Subcutaneous abdominal adipose tissue (tissue), 5 donors: ENCODE results near the gene UAP1L1.

Experiments used
- H3K27ac ChIP-seq: one replicate; pipeline ENCODE4 v1.7.0; 2013; ENCODE audit warnings: low read depth, mild to moderate bottlenecking, inconsistent platforms, low read length, moderate library complexity
- H3K27me3 ChIP-seq, 5 donors: one replicate each; pipeline ENCODE4 v1.7.0; 2013; ENCODE audit warnings: low read length in 5 of 5, inconsistent platforms in 1 of 5; ENCODE audit not compliant: control insufficient read depth in 5 of 5, insufficient read depth in 4 of 5
- H3K36me3 ChIP-seq, 5 donors: one replicate each; pipeline ENCODE4 v1.7.0; 2013; ENCODE audit warnings: low read length in 5 of 5; ENCODE audit not compliant: control insufficient read depth in 5 of 5, insufficient read depth in 5 of 5
- H3K4me1 ChIP-seq, 5 donors: one replicate each; pipeline ENCODE4 v1.7.0; 2013; ENCODE audit warnings: low read length in 5 of 5, mild to moderate bottlenecking in 3 of 5, moderate library complexity in 1 of 5; ENCODE audit not compliant: control insufficient read depth in 5 of 5, insufficient read depth in 5 of 5
- H3K4me3 ChIP-seq, 5 donors: one replicate each; pipeline ENCODE4 v1.7.0; 2013; ENCODE audit warnings: low read length in 5 of 5, low read depth in 1 of 5
- H3K9ac ChIP-seq, 5 donors: one replicate each; pipeline ENCODE4 v1.7.0; 2013; ENCODE audit warnings: low read length in 5 of 5, mild to moderate bottlenecking in 4 of 5, moderate library complexity in 3 of 5
- H3K9me3 ChIP-seq, 5 donors: one replicate each; pipeline ENCODE4 v1.7.0; 2013; ENCODE audit warnings: low read length in 5 of 5; ENCODE audit not compliant: control insufficient read depth in 5 of 5
- donor health status: healthy.
- donor health status: healthy.
- donor health status: healthy.
- donor health status: healthy.
- donor health status: healthy.

The UAP1L1 gene

GRCh38 chr9:137049544-137050449, 27.5 kb upstream of the UAP1L1 start:
- no peak overlapping the region for H3K9ac ChIP-seq
- H3K9me3 ChIP-seq: no peaks in the 10 kb centered on the region
- peaks cover 3 to 40% (median 29%) of the 10 kb centered on the region in 5 donors for H3K4me1 ChIP-seq
- H3K27ac ChIP-seq: no peak overlapping the region
- H3K36me3 ChIP-seq: no peaks in the 10 kb centered on the region
- no peak overlapping the region for H3K4me3 ChIP-seq
- peaks cover 56 to 78% (median 66%) of the 10 kb centered on the region in 5 donors for H3K27me3 ChIP-seq

GRCh38 chr9:137050570-137050969, 26.7 kb upstream of the UAP1L1 start:
- Histone ChIP-seq H3K9ac (no peak overlapping the region), H3K4me1 (peaks cover 0 to 41% (median 29%) of the 10 kb centered on the region in 5 donors), H3K9me3 (no peaks in the 10 kb centered on the region), H3K27ac (no peak overlapping the region), H3K27me3 (peaks cover 52 to 80% (median 67%) of the 10 kb centered on the region in 5 donors), H3K4me3 (no peak overlapping the region), H3K36me3 (no peaks in the 10 kb centered on the region)

GRCh38 chr9:137051145-137051724, 26.1 kb upstream of the UAP1L1 start:
- H3K27ac ChIP-seq: no peak overlapping the region
- no peak overlapping the region for H3K9ac ChIP-seq
- H3K27me3 ChIP-seq: peaks cover 57 to 80% (median 67%) of the 10 kb centered on the region in 5 donors
- peaks cover 0 to 41% (median 30%) of the 10 kb centered on the region in 5 donors for H3K4me1 ChIP-seq
- H3K36me3 ChIP-seq: no peaks in the 10 kb centered on the region
- no peaks in the 10 kb centered on the region for H3K9me3 ChIP-seq
- no peak overlapping the region for H3K4me3 ChIP-seq

GRCh38 chr9:137052293-137052692, 25.0 kb upstream of the UAP1L1 start:
- H3K9me3 ChIP-seq: no peaks in the 10 kb centered on the region
- H3K27ac ChIP-seq: no peak overlapping the region
- peaks cover 57 to 77% (median 66%) of the 10 kb centered on the region in 5 donors for H3K27me3 ChIP-seq
- no peak overlapping the region for H3K9ac ChIP-seq
- H3K4me1 ChIP-seq: peaks cover 0 to 39% (median 27%) of the 10 kb centered on the region in 5 donors
- no peaks in the 10 kb centered on the region for H3K36me3 ChIP-seq
- no peak overlapping the region for H3K4me3 ChIP-seq

GRCh38 chr9:137052998-137053943, 24.0 kb upstream of the UAP1L1 start:
- no peaks in the 10 kb centered on the region for H3K36me3 ChIP-seq
- H3K9me3 ChIP-seq: no peaks in the 10 kb centered on the region
- H3K27ac ChIP-seq: no peak overlapping the region
- H3K4me1 ChIP-seq: peaks cover 0 to 39% (median 27%) of the 10 kb centered on the region in 5 donors
- peak overlapping the region in 1 of 5 donors; percentile 10 for H3K4me3 ChIP-seq
- H3K27me3 ChIP-seq: peaks cover 51 to 67% (median 57%) of the 10 kb centered on the region in 5 donors
- no peak overlapping the region for H3K9ac ChIP-seq

- Histone ChIP-seq H3K4me3 (peak within 1 kb of the TSS in 1 of 5 donors; percentile 10), H3K4me1 (peaks cover 0 to 39% (median 27%) of the 10 kb centered on the region in 5 donors), H3K9ac (no peak within 1 kb of the TSS), H3K9me3 (no peaks in the 10 kb centered on the region), H3K27me3 (peaks cover 45 to 60% (median 52%) of the 10 kb centered on the region in 5 donors), H3K36me3 (no peaks in the 10 kb centered on the region), H3K27ac (no peak within 1 kb of the TSS)
These were observed 23.1 kb upstream of the UAP1L1 start, which contains the start of gene ENTPD2 for GRCh38 chr9:137053944-137054931. Gene ENTPD2, minus strand, starts transcription at chr9:137054061. Its CDS starts 64 bp downstream, at chr9:137053997.

GRCh38 chr9:137054932-137055384, 22.4 kb upstream of the UAP1L1 start:
- H3K4me1 ChIP-seq: peaks cover 0 to 39% (median 27%) of the 10 kb centered on the region in 5 donors

GRCh38 chr9:137055385-137056364, 21.6 kb upstream of the UAP1L1 start:
- peak overlapping the region in 1 of 5 donors; percentile 28 for H3K9ac ChIP-seq
- peaks cover 0 to 39% (median 27%) of the 10 kb centered on the region in 5 donors for H3K4me1 ChIP-seq
- H3K9me3 ChIP-seq: no peaks in the 10 kb centered on the region
- peak overlapping the region in 1 of 5 donors; percentile 37 for H3K4me3 ChIP-seq
- H3K27me3 ChIP-seq: peaks cover 30 to 46% (median 40%) of the 10 kb centered on the region in 5 donors
- no peak overlapping the region for H3K27ac ChIP-seq
- H3K36me3 ChIP-seq: no peaks in the 10 kb centered on the region

More at GRCh38 chr9:137054932-137055384, 22.4 kb upstream of the UAP1L1 start:
- Histone ChIP-seq H3K27me3 (peaks cover 37 to 53% (median 47%) of the 10 kb centered on the region in 5 donors), H3K27ac (no peak overlapping the region), H3K9me3 (no peaks in the 10 kb centered on the region), H3K36me3 (no peaks in the 10 kb centered on the region), H3K9ac (no peak overlapping the region), H3K4me3 (no peak overlapping the region)
